Motor neuron (in vitro differentiated cells): ENCODE results near the gene MSX2. TPM values are rescaled to one million over a fixed set of nuclear protein-coding genes. Genes with fewer than 3 reads are reported as not detected.
A peak's percentile ranks its signal among the peaks of the same experiment; 100 is the strongest.
"Not testable (repeated sequence)": the region's sequence is repeated elsewhere in the genome, so short reads cannot be mapped to it uniquely, and the experiment has no call there.

Source experiments
- ATAC-seq, 8 experiments: fragments of 200-7000 bp; cut with Tn5 transposase; replicated peaks in 6 of 8; 2 replicates each; pipeline ENCODE4 v1.8.0; 2021; ENCODE audit warnings: mild to moderate bottlenecking in 8 of 8, moderate library complexity in 8 of 8
- H3K27ac ChIP-seq, 2 donors: fragments of 250-450 bp; sonication (Bioruptor Pico); 2 replicates each; pipeline ENCODE4 v1.9.0; 2021; ENCODE audit warnings: antibody characterized with exemption in 2 of 2, mild to moderate bottlenecking in 2 of 2, moderate library complexity in 1 of 2
- H3K4me1 ChIP-seq, 2 donors: fragments of 250-450 bp; sonication (Bioruptor Pico); replicated peaks in 1 of 2; 2 replicates each; pipeline ENCODE4 v1.6.1; 2021; ENCODE audit warnings: antibody characterized with exemption in 2 of 2, mild to moderate bottlenecking in 2 of 2, moderate library complexity in 1 of 2
- H3K4me3 ChIP-seq, 5 donors: fragments of 250-450 bp; sonication (Bioruptor Pico); 2 replicates each; pipeline ENCODE4 v1.9.0; 2021; ENCODE audit warnings: antibody characterized with exemption in 5 of 5, mild to moderate bottlenecking in 5 of 5, moderate library complexity in 4 of 5
- WGBS, 10 experiments: fragments of 450-650 bp; shearing (Covaris generic); methylation state at CpG; one replicate each; pipeline ENCODE4 v1.0.0; 2022; 5-methylcytosine and 5-hydroxymethylcytosine counted together
- in situ Hi-C, 9 experiments: fragments of 400-800 bp; cut with MboI; loops; one replicate each; pipeline ENCODE4 v1.15.0; 2021; ENCODE audit warnings: low sequenced_read_pairs in 9 of 9, low pct_unique_long_range_greater_than_20kb in 2 of 9; ENCODE audit not compliant: unreplicated experiment in 9 of 9
- total RNA-seq, 8 experiments: library from RNA; unstranded; fragments of 300-600 nt; gene quantifications; 2 replicates each; pipeline versions ENCODE4 v1.2.3 to v1.2.4, GENCODE V29; 2022

MSX2 gene
- total RNA-seq, 8 experiments from 2014 or later = 0.11 to 5.1 (median 0.25) TPM; not detected in 1

DNA sequence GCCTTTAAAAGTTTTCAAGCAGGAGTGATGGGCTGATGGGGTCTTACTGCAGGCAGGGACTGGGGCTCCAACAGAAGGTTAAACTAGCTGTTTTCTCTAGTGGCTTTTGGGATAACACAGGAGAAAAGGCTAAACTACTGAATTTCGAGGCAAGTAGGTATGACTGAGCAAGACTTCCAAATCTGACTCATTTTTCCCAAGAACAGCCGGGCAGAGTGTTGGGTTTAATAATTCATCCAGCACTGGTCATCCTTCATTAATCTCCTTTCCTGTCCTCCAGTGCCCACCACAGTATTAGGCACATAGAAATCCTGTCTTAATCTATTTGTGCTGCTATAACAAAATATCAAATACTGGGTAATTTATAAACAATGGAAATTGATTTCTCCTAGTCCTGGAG lies 20.5 kb downstream of the MSX2 start:
- Histone ChIP-seq H3K4me1 (peaks cover 7 to 10% of the 10 kb centered on the region in 2 donors), H3K4me3 (no peak overlapping the region), H3K27ac (no peak overlapping the region)
- ATAC-seq = no peak
- 0 to 83% (median 74%) methylated on average over 1 to 2 of the region's 2 CpGs; no CpG with 5 or more reads in 4 of the 10 experiments for WGBS, 10 experiments
- in situ Hi-C loops = loop anchor here in 3 of 9 experiments (25.0 kb wide), 1 partner anchor 333 kb away; no protein-coding TSS in a partner anchor

DNA sequence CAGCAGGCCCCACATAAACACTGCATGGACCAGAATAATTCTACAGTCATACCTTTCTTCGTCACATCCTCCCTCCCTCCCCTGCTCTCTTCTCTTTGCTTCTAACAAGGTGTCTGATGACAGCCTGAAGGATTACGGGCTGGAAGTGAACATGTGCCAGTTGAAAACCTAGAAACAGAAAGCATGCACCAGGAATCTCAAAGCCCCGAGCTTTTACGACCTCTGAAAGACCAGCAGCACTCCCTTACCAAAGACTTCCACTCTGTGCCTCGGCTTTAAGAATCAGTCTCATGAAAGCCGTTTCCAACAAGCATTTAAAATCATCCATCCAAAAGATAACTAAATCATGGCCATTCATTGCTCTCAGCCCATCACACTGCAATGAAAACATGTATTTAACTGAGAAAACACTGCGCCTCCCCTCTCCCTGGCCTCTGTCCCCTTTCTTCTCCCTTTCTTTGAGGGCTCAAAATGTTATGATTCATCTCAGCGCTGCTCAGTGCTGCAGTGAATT lies 21.3 kb downstream of the MSX2 start:
- WGBS, 10 experiments = 0 to 49% (median 12%) methylated on average over 3 to 6 of the region's 8 CpGs; no CpG with 5 or more reads in 4 of the 10 experiments
- Histone ChIP-seq H3K4me3 (no peak overlapping the region), H3K27ac (no peak overlapping the region), H3K4me1 (peaks cover 10 to 11% of the 10 kb centered on the region in 2 donors)
- peak in 5 of 8 experiments; percentile 55 to 80 (median 71) for ATAC-seq
- in situ Hi-C loops = loop anchor here in 3 of 9 experiments (25.0 kb wide), 1 partner anchor 333 kb away; no protein-coding TSS in a partner anchor

DNA sequence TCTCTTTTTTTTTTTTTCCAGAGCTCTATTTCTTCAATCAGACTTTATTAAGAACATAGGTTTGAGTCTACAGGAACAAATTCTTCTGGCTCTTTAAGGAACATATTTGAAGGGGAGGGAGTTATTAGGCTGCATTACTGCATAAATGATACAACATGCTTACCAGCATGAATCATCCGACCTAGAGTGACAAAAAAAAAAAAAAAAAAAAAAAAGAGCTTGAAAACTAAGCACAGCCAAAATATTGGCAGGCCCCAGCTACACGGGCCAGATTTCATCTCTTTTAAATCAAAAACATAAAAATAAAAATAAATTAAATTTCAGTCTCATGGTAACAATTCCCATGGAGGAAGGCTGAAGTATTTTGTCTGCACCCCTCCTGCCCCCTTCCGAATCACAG lies 26.3 kb downstream of the MSX2 start:
- Histone ChIP-seq H3K27ac (peak overlapping the region in 1 of 2 donors; percentile 60), H3K4me3 (peak overlapping the region; percentile 38 to 53 (median 45)), H3K4me1 (peaks cover 6 to 11% of the 10 kb centered on the region in 2 donors)
- in situ Hi-C loops = no loop called here
- ATAC-seq = peak in 5 of 8 experiments; percentile 1 to 68 (median 16)
- 0 to 11% (median 0%) methylated on average over 1 to 3 of the region's 3 CpGs; no CpG with 5 or more reads in 2 of the 10 experiments for WGBS, 10 experiments

DNA sequence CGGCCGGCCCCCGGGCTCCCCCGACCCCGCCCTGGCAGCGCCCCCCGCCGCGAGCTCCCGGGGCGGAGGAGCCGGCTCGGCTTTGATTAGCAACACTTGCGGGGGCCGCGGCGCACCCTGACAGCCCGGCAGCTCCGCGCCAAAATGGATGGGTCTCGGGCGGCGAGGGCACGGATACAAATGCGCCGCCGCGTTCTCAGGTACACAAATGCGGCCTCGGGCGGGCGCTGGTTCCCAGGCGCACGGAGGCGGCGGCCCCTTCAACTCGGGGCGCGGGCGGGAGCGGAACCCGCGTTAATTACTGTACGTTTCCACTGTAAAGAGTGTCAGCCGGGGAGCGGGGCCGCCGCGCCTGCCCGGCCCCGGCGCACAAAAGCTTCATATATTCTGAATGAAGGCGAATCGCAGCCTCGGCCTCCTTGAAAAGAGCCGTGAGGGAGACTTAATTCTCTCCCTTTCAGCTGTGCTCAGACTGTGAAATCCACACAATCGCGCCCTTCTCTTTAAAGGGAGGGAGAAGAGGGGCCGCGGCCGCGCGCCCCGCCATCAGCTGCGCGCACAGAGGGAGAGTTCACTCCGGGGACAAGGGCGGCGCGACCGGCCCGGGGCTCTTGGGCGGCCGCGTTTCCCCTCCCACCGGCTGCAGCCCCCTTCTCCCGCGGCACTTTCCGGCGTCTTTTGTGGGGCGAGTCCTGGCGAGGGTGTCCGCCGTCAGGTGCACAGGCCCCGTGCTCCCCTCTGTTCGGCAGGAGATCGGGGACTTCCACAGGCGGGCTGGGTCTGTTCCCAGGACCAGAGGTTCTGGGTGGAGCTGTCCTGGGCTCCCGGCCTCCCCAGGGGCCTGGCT lies 27.0 kb downstream of the MSX2 start:
- 0 to 7% (median 0%) methylated on average over 1 to 21 of the region's 89 CpGs; no CpG with 5 or more reads in 5 of the 10 experiments for WGBS, 10 experiments
- in situ Hi-C loops = no loop called here
- Histone ChIP-seq H3K27ac (peak overlapping the region; percentile 28 to 60), H3K4me1 (peaks cover under 1 to 11% of the 10 kb centered on the region in 2 donors), H3K4me3 (peak overlapping the region; percentile 38 to 53 (median 45))
- peak; percentile 23 to 91 (median 85) for ATAC-seq

- Histone ChIP-seq H3K4me1 (peaks cover 0 to 11% of the 10 kb centered on the region in 2 donors), H3K27ac (no peak overlapping the region), H3K4me3 (peak overlapping the region in 3 of 5 donors; percentile 45 to 53 (median 45))
- no peak for ATAC-seq
- in situ Hi-C loops = no loop called here
- 64 to 97% (median 91%) methylated on average over 2 to 5 of the region's 5 CpGs; no CpG with 5 or more reads in 2 of the 10 experiments for WGBS, 10 experiments
Measured at GRCh38 chr5:174752121-174752520, 27.7 kb downstream of the MSX2 start.

DNA sequence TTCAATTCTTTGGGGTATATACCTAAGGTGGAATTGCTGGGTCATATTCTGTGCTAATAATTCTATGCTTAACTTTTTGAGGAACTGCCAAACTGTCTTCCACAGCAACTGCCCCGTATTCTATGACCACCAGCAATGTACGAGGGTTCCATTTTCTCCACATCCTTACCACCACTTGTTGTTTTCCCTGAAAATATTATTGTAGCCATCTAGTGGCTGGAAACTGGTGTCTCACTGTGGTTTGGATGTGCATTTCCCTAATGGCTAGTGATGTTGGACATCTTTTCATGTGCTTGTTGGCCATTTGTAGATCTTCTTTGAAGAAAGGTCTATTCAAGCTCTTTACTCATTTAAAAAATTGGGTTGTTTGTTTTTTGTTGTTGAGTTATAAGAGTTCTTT lies 30.7 kb downstream of the MSX2 start:
- no peak overlapping the region for H3K4me3 ChIP-seq
- in situ Hi-C loops = no loop called here
- H3K4me1 ChIP-seq = peaks cover 0 to 11% of the 10 kb centered on the region in 2 donors
- 0 to 83% (median 73%) methylated on average over 1 to 2 of the region's 2 CpGs; no CpG with 5 or more reads in 2 of the 10 experiments for WGBS, 10 experiments
- peak in 1 of 8 experiments; percentile 14 for ATAC-seq
- no peak overlapping the region for H3K27ac ChIP-seq

- no peaks in the 10 kb centered on the region for H3K4me1 ChIP-seq
- ATAC-seq = no peak
- no peak overlapping the region for H3K4me3 ChIP-seq
- in situ Hi-C loops = no loop called here
- 8 to 100% (median 66%) methylated on average over 1 to 3 of the region's 3 CpGs; no CpG with 5 or more reads in 2 of the 10 experiments for WGBS, 10 experiments
- no peak overlapping the region for H3K27ac ChIP-seq
Measured at GRCh38 chr5:174759091-174759490, 34.7 kb downstream of the MSX2 start.

DNA sequence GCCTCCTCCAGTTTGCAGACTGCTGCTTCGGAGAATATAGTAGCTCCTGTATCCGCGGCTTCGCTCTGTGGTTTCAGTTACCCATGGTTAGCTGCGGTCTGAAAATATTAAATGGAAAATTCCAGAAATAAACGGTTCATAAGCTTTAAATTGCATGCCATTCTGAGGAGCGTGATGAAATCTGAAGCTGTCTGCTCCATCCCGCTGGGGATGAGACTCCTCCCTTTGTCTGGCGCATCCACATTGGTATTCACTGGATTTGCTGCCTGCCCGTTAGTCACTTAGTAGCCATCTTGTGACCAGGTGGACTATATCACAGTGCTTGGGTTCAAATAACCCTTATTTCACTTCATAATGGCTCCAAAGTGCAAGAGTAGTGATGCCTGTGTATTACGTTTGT lies 36.3 kb downstream of the MSX2 start:
- in situ Hi-C loops = no loop called here
- ATAC-seq = no peak
- no peak overlapping the region for H3K4me3 ChIP-seq
- 27 to 94% (median 66%) methylated on average over 1 to 9 of the region's 11 CpGs; no CpG with 5 or more reads in 1 of the 10 experiments for WGBS, 10 experiments
- H3K27ac ChIP-seq = no peak overlapping the region
- H3K4me1 ChIP-seq = no peaks in the 10 kb centered on the region

DNA sequence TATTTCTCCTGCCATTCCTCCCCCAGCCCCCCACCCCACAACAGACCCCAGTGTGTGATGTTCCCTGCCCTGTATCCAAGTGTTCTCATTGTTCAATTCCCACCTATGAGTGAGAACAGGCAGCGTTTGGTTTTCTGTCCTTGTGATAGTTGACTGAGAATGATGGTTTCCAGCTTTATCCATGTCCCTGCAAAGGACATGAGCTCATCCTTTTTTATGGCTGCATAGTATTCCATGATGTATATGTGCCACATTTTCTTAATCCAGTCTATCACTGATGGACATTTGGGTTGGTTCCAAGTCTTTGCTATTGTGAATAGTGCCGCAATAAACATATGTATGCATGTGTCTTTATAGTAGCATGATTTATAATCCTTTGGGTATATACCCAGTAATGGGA lies 37.0 kb downstream of the MSX2 start:
- in situ Hi-C loops, H3K27ac ChIP-seq, H3K4me1 ChIP-seq, H3K4me3 ChIP-seq, ATAC-seq: not testable (repeated sequence)
- no CpG with 5 or more reads among the region's 2 CpGs for WGBS, 10 experiments

- in situ Hi-C loops = no loop called here
- H3K27ac ChIP-seq = no peak overlapping the region
- no peaks in the 10 kb centered on the region for H3K4me1 ChIP-seq
- 53 to 87% (median 71%) methylated on average over 1 to 7 of the region's 10 CpGs; no CpG with 5 or more reads in 5 of the 10 experiments for WGBS, 10 experiments
- peak in 1 of 8 experiments; percentile 35 for ATAC-seq
- no peak overlapping the region for H3K4me3 ChIP-seq
Measured at GRCh38 chr5:174764309-174764708, 39.9 kb downstream of the MSX2 start.

GRCh38 chr5:174765540-174765939 lies 41.2 kb downstream of the MSX2 start:
- no peak overlapping the region for H3K27ac ChIP-seq
- ATAC-seq = no peak
- H3K4me3 ChIP-seq = no peak overlapping the region
- in situ Hi-C loops = no loop called here
- no peaks in the 10 kb centered on the region for H3K4me1 ChIP-seq
- 67 to 100% (median 88%) methylated on average over 1 to 14 of the region's 18 CpGs for WGBS, 10 experiments

DNA sequence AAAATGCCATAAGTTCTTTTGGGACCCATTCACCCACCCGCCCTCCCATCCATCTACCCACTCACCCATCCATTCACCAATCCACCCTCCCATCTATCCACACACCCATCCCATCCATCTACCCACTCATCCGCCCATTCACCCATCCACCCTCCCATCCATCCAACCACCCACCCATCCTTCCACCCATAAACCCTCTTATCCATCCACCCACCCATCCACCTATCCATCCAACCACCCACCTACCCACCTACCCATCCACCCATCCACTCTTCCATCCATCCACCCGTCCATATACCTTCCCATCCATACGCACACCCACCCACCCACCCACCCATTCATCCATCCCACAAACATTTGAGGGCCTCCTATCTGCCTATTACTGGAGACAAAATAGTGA lies 43.3 kb downstream of the MSX2 start:
- Histone ChIP-seq H3K4me1 (no peaks in the 10 kb centered on the region), H3K4me3 (no peak overlapping the region), H3K27ac (no peak overlapping the region)
- no peak for ATAC-seq
- in situ Hi-C loops = no loop called here
- WGBS, 10 experiments = no CpG with 5 or more reads among the region's 4 CpGs

GRCh38 chr5:174769005-174769404 lies 44.6 kb downstream of the MSX2 start:
- 67 to 100% (median 80%) methylated on average over 1 to 4 of the region's 4 CpGs for WGBS, 10 experiments
- no peaks in the 10 kb centered on the region for H3K4me1 ChIP-seq
- in situ Hi-C loops = no loop called here
- no peak overlapping the region for H3K27ac ChIP-seq
- no peak for ATAC-seq
- H3K4me3 ChIP-seq = no peak overlapping the region
